ENCODE results near the gene LRRC8E. TPM values are rescaled to one million over a fixed set of nuclear protein-coding genes. Genes with fewer than 3 reads are reported as not detected.

The LRRC8E gene
- total and polyA plus RNA-seq, 10 of the 15 experiments (the other 5 are each of a cell fraction or from before 2014, with no cell fraction given) = 0.04 to 0.32 (median 0.25) TPM; not detected in 7

DNA sequence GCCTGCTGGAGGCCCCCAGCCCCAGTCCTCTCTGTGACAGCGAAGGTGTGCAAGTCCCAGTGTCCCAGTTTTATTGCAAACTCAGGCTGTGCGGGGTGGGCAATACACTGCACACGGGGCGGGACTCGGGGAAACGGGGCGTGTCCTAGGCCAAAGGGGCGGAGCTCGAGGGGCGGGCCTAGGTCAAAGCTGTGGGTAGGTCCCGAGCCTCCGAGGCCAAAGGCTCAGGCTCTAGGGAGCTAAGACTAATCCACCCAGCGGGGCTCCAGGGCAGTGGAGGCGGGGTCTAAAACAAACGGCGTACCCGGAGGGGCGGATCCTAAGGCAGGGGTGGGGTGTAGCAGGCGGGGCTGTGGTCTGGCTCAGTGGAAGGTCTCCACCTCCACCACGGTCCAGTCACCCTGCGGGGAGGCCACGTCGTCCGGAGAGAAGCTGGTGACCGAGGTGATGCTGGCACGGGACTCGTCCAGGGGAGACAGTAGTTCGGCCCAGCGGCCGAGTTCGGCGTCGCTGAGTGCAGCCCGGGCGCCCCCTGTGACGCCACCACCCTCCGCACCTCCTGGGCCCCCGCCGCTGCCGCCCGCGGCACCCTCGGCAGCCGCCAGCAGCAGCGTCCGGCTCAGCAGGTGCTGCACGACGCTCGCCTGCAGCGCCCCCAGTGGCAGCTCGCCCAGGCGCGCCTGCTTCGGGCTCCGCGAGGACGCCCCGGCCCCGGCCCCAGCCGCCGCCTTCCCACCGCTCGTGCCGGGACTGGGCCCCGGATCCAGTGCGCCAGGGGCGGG lies 19.4 kb upstream of the LRRC8E start (continued):
- TF ChIP-seq, protein P1, sequence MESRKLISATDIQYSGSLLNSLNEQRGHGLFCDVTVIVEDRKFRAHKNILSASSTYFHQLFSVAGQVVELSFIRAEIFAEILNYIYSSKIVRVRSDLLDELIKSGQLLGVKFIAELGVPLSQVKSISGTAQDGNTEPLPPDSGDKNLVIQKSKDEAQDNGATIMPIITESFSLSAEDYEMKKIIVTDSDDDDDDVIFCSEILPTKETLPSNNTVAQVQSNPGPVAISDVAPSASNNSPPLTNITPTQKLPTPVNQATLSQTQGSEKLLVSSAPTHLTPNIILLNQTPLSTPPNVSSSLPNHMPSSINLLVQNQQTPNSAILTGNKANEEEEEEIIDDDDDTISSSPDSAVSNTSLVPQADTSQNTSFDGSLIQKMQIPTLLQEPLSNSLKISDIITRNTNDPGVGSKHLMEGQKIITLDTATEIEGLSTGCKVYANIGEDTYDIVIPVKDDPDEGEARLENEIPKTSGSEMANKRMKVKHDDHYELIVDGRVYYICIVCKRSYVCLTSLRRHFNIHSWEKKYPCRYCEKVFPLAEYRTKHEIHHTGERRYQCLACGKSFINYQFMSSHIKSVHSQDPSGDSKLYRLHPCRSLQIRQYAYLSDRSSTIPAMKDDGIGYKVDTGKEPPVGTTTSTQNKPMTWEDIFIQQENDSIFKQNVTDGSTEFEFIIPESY (IDR thresholded peaks at IDR 0.05) = no peak
- TF ChIP-seq YY1 (IDR thresholded peaks at IDR 0.05; ENCODE audit: low read depth, low read length) (peak; percentile 58; the same call in 1 of the 2 replicates), RCOR1 (conservative IDR thresholded peaks at IDR 0.05; ENCODE audit: low read depth, low read length) (no peak), NR2C1 (IDR thresholded peaks at IDR 0.05) (0 out of 2 replicates have a peak, but pooled peaks have one; percentile 13), CREM (IDR thresholded peaks at IDR 0.05; ENCODE audit: low read depth) (no peak; the same call in 1 of the 2 replicates), FOS (IDR thresholded peaks at IDR 0.05; ENCODE audit: borderline replicate concordance, extremely low read depth, insufficient read length) (no peak), ZNF622 (IDR thresholded peaks at IDR 0.05) (no peak), ETV6 (conservative IDR thresholded peaks at IDR 0.05 in 1 of 2, IDR thresholded peaks at IDR 0.05 in 1 of 2; ENCODE audit: borderline replicate concordance in 1 of 2, low read depth in 1 of 2) (no peak), NFXL1 (IDR thresholded peaks at IDR 0.05; ENCODE audit: borderline replicate concordance) (no peak), SP1 (IDR thresholded peaks at IDR 0.05; ENCODE audit: low read depth, low read length) (no peak), CREB1 (IDR thresholded peaks at IDR 0.05; ENCODE audit: low read depth) (peak; percentile 65; the same call in 1 of the 2 replicates), STAT3 (IDR thresholded peaks at IDR 0.05; ENCODE audit: low read depth, low read length) (no peak), MTA3 (IDR thresholded peaks at IDR 0.05; ENCODE audit: borderline replicate concordance, low read length) (no peak), SIX5 (IDR thresholded peaks at IDR 0.05; ENCODE audit: low read depth, low read length, severe bottlenecking) (no peak), NBN (IDR thresholded peaks at IDR 0.05) (no peak), MTA2 (IDR thresholded peaks at IDR 0.05; ENCODE audit: low read depth) (no peak), RUNX3 (IDR thresholded peaks at IDR 0.05; ENCODE audit: low read length) (peak; percentile 36; the same call in 1 of the 2 replicates), ZSCAN29 (IDR thresholded peaks at IDR 0.05) (0 out of 2 replicates have a peak, but pooled peaks have one; percentile 23), ZZZ3 (IDR thresholded peaks at IDR 0.05; ENCODE audit: control insufficient read depth, insufficient read length, low read depth) (no peak), FOXK2 (IDR thresholded peaks at IDR 0.05) (no peak), RB1 (IDR thresholded peaks at IDR 0.05; ENCODE audit: borderline replicate concordance) (peak; percentile 66; the same call in 1 of the 2 replicates)
- TF ChIP-seq, protein P2, sequence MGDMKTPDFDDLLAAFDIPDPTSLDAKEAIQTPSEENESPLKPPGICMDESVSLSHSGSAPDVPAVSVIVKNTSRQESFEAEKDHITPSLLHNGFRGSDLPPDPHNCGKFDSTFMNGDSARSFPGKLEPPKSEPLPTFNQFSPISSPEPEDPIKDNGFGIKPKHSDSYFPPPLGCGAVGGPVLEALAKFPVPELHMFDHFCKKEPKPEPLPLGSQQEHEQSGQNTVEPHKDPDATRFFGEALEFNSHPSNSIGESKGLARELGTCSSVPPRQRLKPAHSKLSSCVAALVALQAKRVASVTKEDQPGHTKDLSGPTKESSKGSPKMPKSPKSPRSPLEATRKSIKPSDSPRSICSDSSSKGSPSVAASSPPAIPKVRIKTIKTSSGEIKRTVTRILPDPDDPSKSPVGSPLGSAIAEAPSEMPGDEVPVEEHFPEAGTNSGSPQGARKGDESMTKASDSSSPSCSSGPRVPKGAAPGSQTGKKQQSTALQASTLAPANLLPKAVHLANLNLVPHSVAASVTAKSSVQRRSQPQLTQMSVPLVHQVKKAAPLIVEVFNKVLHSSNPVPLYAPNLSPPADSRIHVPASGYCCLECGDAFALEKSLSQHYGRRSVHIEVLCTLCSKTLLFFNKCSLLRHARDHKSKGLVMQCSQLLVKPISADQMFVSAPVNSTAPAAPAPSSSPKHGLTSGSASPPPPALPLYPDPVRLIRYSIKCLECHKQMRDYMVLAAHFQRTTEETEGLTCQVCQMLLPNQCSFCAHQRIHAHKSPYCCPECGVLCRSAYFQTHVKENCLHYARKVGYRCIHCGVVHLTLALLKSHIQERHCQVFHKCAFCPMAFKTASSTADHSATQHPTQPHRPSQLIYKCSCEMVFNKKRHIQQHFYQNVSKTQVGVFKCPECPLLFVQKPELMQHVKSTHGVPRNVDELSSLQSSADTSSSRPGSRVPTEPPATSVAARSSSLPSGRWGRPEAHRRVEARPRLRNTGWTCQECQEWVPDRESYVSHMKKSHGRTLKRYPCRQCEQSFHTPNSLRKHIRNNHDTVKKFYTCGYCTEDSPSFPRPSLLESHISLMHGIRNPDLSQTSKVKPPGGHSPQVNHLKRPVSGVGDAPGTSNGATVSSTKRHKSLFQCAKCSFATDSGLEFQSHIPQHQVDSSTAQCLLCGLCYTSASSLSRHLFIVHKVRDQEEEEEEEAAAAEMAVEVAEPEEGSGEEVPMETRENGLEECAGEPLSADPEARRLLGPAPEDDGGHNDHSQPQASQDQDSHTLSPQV (IDR thresholded peaks at IDR 0.05) = peak; percentile 82
- TF ChIP-seq, protein P3, sequence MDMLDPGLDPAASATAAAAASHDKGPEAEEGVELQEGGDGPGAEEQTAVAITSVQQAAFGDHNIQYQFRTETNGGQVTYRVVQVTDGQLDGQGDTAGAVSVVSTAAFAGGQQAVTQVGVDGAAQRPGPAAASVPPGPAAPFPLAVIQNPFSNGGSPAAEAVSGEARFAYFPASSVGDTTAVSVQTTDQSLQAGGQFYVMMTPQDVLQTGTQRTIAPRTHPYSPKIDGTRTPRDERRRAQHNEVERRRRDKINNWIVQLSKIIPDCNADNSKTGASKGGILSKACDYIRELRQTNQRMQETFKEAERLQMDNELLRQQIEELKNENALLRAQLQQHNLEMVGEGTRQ (IDR thresholded peaks at IDR 0.05; ENCODE audit: borderline replicate concordance, low read depth, low read length) = no peak
- TF ChIP-seq, protein P4, sequence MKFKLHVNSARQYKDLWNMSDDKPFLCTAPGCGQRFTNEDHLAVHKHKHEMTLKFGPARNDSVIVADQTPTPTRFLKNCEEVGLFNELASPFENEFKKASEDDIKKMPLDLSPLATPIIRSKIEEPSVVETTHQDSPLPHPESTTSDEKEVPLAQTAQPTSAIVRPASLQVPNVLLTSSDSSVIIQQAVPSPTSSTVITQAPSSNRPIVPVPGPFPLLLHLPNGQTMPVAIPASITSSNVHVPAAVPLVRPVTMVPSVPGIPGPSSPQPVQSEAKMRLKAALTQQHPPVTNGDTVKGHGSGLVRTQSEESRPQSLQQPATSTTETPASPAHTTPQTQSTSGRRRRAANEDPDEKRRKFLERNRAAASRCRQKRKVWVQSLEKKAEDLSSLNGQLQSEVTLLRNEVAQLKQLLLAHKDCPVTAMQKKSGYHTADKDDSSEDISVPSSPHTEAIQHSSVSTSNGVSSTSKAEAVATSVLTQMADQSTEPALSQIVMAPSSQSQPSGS (IDR thresholded peaks at IDR 0.05; ENCODE audit: low read length) = no peak
